Measurements from ENCODE around the gene SLC28A1.

The SLC28A1 gene

DNA sequence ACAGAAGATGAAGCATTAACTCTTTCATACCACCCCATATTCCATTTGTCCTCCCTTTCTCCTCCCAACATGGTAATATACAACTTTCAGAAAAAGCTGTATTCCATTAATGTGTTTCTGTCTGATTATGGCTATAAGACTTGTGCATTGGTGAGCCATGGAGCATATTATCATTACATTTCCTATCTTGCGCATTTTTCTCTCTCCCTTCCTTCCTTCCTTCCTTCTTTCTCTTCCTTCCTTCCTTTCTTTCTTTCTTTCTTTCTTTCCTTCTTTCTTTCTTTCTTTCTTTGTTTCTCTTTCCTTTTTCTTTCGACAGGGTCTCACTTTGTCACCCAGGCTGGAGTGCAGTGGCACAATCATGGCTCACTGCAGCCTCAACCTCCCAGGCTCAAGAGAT is 71.7 kb downstream of the SLC28A1 start:
- DNase-seq (ENCODE audit: low read depth) = no peak
- no peak overlapping the region for H3K4me3 ChIP-seq (ENCODE audit: control insufficient read depth, low read depth, low read length)
- TF ChIP-seq, protein P1, sequence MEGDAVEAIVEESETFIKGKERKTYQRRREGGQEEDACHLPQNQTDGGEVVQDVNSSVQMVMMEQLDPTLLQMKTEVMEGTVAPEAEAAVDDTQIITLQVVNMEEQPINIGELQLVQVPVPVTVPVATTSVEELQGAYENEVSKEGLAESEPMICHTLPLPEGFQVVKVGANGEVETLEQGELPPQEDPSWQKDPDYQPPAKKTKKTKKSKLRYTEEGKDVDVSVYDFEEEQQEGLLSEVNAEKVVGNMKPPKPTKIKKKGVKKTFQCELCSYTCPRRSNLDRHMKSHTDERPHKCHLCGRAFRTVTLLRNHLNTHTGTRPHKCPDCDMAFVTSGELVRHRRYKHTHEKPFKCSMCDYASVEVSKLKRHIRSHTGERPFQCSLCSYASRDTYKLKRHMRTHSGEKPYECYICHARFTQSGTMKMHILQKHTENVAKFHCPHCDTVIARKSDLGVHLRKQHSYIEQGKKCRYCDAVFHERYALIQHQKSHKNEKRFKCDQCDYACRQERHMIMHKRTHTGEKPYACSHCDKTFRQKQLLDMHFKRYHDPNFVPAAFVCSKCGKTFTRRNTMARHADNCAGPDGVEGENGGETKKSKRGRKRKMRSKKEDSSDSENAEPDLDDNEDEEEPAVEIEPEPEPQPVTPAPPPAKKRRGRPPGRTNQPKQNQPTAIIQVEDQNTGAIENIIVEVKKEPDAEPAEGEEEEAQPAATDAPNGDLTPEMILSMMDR (conservative IDR thresholded peaks at IDR 0.05; ENCODE audit: control insufficient read depth, insufficient read depth, low read depth, low read length) = no peak

DNA sequence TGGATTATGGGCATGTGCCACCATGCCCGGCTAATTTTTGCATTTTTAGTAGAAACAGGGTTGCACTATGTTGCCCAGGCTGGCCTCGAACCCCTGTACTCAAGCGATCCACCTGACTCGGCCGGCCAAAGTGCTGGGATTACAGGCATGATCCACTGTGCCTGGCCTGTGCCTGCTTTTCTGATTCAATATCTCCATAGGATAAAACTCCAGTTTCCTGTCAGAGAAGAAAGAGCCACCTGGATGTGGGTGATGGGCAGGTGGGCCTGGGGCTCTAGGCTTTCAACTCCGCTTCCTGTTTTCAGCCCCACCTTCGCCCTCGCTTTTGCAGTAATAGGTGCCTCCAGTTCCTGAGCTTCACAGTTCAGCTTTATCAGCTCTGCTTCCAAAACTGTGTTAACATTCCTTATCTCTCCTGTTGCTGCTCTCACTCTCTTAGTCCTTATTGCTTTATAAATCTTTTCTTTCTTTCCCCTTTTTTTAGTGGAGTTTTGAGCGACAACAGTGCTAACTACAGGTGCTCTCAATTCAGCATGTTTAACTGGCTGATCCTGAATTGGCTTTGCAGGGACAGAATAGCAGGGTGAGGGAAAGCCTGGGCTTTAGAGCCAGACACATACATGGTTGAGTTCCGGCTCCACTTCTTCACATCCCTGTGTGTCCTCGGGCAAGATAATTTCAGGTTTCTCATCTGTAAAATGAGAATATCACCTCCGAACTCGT is 76.1 kb downstream of the SLC28A1 start:
- DNase-seq (ENCODE audit: low read depth) = no peak
- TF ChIP-seq, protein P1 (conservative IDR thresholded peaks at IDR 0.05; ENCODE audit: control insufficient read depth, insufficient read depth, low read depth, low read length) = no peak
- H3K4me3 ChIP-seq (ENCODE audit: control insufficient read depth, low read depth, low read length) = no peak overlapping the region

DNA sequence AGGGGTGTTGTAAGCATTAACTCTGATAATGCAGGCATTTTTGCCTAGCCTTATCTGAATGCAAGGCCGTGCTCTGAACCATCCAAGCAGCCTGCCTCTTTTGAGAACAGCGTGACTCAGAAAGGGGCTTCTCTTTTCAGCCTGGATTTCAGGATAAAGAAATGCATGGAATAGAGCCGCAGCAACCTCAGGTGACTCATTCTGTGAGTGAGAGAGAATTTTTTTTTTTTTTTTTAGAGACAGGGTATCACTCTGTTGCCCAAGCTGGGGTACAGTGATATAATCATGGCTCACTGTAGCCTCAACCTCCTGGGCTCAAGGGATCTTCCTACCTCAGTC is 76.6 kb downstream of the SLC28A1 start:
- DNase-seq (ENCODE audit: low read depth) = peak; percentile 32
- TF ChIP-seq, protein P1 (conservative IDR thresholded peaks at IDR 0.05; ENCODE audit: control insufficient read depth, insufficient read depth, low read depth, low read length) = no peak
- H3K4me3 ChIP-seq (ENCODE audit: control insufficient read depth, low read depth, low read length) = no peak overlapping the region

DNA sequence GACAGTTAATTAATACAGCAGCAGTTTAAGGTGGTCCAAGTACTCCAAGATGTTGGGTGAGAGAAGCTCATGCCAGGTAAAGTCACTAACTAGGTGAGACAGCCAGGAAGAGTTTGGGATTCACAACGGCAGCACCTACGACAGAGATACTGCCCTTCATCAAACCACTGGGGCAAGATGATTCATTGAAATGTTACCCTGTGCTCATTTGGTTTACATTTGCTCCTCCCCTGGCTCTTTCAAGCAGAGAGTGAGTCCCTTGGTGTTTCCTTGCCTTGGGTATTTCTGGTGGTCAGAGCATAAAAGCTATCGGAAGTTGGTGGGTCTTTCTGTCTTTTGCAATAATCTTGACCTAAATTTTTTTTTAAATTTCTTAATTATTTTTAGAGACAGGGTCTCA is 77.2 kb downstream of the SLC28A1 start:
- no peak overlapping the region for H3K4me3 ChIP-seq (ENCODE audit: control insufficient read depth, low read depth, low read length)
- no peak for DNase-seq (ENCODE audit: low read depth)
- TF ChIP-seq, protein P1 (conservative IDR thresholded peaks at IDR 0.05; ENCODE audit: control insufficient read depth, insufficient read depth, low read depth, low read length) = no peak

DNA sequence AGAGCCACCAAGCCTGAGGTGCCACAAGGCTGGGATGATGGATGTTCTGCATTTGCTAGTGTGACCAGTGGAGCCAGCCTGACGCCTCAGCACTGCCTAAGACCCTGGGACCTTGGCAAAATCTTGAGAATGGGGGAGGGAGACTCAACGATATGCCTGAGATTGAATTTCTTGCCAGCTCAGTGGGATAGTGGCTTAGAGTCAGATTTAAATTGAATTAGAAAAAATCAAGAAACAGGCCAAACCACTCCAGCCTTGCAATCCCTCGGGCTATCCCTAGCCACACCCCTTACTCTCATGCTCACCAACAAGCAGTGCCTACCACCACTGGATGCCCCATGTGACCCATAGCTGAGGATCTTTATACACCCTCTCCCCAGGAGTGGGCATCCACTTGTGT is 78.5 kb downstream of the SLC28A1 start:
- TF ChIP-seq, protein P1 (conservative IDR thresholded peaks at IDR 0.05; ENCODE audit: control insufficient read depth, insufficient read depth, low read depth, low read length) = no peak
- DNase-seq (ENCODE audit: low read depth) = no peak
- H3K4me3 ChIP-seq (ENCODE audit: control insufficient read depth, low read depth, low read length) = no peak overlapping the region

DNA sequence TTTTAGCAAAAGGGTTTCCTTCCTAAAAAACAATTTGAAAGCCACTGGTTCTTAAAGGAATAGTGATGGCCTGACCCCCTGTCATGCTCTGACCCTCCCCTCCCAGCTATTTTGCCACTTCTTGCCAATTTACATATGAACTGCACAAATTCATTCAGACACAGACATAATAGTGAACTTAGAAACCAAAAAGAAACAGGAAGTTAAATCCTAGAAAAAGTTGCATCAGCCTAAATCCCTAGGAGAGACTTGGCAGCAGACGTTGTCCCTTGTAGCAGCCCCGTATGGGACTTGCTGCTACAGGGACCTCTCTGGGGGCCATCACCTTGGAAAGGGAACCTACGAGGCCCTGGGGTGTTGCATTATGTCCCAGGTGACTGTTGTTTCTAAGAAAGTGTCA is 82.9 kb downstream of the SLC28A1 start:
- no peak for DNase-seq (ENCODE audit: low read depth)
- TF ChIP-seq, protein P1 (conservative IDR thresholded peaks at IDR 0.05; ENCODE audit: control insufficient read depth, insufficient read depth, low read depth, low read length) = no peak

DNA sequence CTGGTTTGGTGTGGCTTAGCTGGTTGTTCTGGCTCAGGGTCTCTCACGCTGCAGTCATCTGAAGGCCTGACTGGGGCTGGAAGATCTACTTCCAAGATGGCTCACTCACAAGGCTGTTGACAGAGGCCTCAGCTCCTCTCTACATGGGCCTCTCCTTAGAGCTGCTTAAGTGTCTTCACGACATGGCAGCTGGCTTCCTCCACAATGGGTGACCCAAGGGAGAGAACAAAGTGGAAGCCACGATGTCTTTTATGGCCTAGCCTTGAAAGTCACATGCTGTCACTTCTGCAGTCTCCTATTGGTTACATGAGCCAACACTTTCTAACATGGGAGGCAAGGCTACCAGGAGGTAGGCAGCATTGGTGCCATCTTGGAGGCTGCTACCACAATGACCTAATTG is 83.8 kb downstream of the SLC28A1 start:
- H3K4me3 ChIP-seq (ENCODE audit: control insufficient read depth, low read depth, low read length) = no peak overlapping the region
- TF ChIP-seq, protein P1 (conservative IDR thresholded peaks at IDR 0.05; ENCODE audit: control insufficient read depth, insufficient read depth, low read depth, low read length) = no peak
- no peak for DNase-seq (ENCODE audit: low read depth)

More for the DNA sequence above, 82.9 kb downstream of the SLC28A1 start:
- H3K4me3 ChIP-seq (ENCODE audit: control insufficient read depth, low read depth, low read length) = no peak overlapping the region

All from fibroblast of mammary gland (primary cell).